ACC112 (cell line): Measurements from ENCODE around the gene TNNI3K.

ENCODE experiments used
- H2AFZ ChIP-seq: fragments of 200-600 bp; sonication (generic); one replicate; pipeline ENCODE4 v1.6.0; 2017; ENCODE audit warnings: antibody characterized with exemption, low read length; ENCODE audit not compliant: unreplicated experiment
- H3K27ac ChIP-seq: fragments of 200-600 bp; sonication (generic); 2 replicates; pipeline ENCODE4 v1.5.1; 2014; ENCODE audit warnings: low read depth, mild to moderate bottlenecking, antibody characterized with exemption, low read length, moderate library complexity
- H3K27me3 ChIP-seq: fragments of 200-600 bp; sonication (generic); 2 replicates; pipeline ENCODE4 v1.6.1; 2014; ENCODE audit warnings: mild to moderate bottlenecking, antibody characterized with exemption, low read length, moderate library complexity, mixed read lengths; ENCODE audit not compliant: insufficient read depth
- H3K36me3 ChIP-seq: fragments of 200-600 bp; sonication (generic); 2 replicates; pipeline ENCODE4 v1.6.1; 2016; ENCODE audit warnings: mild to moderate bottlenecking, antibody characterized with exemption, low read length, moderate library complexity, mixed read lengths; ENCODE audit not compliant: insufficient read depth
- H3K4me1 ChIP-seq: fragments of 200-600 bp; sonication (generic); one replicate; pipeline ENCODE4 v1.6.1; 2016; ENCODE audit warnings: low read length, mixed read lengths; ENCODE audit not compliant: insufficient read depth, unreplicated experiment, control insufficient read depth
- H3K4me3 ChIP-seq: fragments of 200-600 bp; sonication (generic); 2 replicates; pipeline ENCODE4 v1.5.1; 2014; ENCODE audit warnings: mild to moderate bottlenecking, low read depth, low read length
- H3K79me2 ChIP-seq: fragments of 200-600 bp; sonication (generic); one replicate; pipeline ENCODE4 v1.6.0; 2016; ENCODE audit warnings: low read length; ENCODE audit not compliant: control insufficient read depth, unreplicated experiment, insufficient read depth

The TNNI3K gene

DNA sequence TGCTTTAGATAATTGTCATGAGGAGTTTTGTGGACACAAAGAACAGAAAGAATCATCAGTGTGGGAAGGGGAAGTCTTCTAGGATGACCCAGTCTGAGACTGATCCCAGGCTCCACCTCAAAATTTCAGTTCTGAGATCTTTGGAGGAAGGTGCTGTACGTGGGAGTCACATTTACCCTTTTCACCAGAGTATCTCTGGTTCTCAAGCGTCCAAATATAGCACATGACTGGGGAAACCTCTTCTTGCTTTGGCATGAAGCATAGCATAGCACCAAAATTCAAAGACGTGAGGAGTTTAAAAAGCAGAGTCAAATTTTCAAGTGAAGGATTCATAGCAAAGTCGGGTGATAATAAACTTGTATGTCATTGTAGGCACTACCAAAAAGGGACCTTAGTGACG lies 180.7 kb downstream of the TNNI3K start:
- Histone ChIP-seq H3K79me2 (no peaks in the 10 kb centered on the region), H2AFZ (no peak overlapping the region), H3K4me1 (no peaks in the 10 kb centered on the region), H3K36me3 (no peaks in the 10 kb centered on the region), H3K27me3 (no peaks in the 10 kb centered on the region), H3K27ac (no peak overlapping the region), H3K4me3 (no peak overlapping the region)

- Histone ChIP-seq H3K27ac (no peak overlapping the region), H3K4me1 (no peaks in the 10 kb centered on the region), H3K79me2 (no peaks in the 10 kb centered on the region), H2AFZ (no peak overlapping the region), H3K27me3 (no peaks in the 10 kb centered on the region), H3K36me3 (no peaks in the 10 kb centered on the region), H3K4me3 (no peak overlapping the region)
Observed at GRCh38 chr1:74419611-74420010, 184.4 kb downstream of the TNNI3K start.

DNA sequence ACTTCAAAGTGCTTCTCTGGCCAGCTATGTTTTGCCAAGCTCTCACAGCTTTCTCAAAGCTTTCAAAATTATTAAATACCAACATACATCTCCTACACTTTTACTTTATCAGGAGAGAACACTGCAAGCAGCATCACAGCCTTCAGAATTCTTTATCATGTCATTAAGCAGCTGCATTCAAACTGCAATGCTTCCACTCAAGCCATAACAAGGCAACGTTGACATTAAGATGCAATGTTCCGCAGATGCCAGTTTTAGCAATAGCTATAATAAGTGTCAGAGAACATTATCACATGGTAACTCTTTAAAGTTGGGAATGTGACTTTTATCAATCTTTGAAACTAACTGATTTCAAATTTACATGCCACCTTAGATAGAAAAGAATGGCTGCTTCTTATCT lies 185.3 kb downstream of the TNNI3K start:
- no peak overlapping the region for H3K27ac ChIP-seq
- H3K27me3 ChIP-seq: no peaks in the 10 kb centered on the region
- H3K4me3 ChIP-seq: no peak overlapping the region
- no peak overlapping the region for H2AFZ ChIP-seq
- H3K79me2 ChIP-seq: no peaks in the 10 kb centered on the region
- H3K36me3 ChIP-seq: no peaks in the 10 kb centered on the region
- no peaks in the 10 kb centered on the region for H3K4me1 ChIP-seq

DNA sequence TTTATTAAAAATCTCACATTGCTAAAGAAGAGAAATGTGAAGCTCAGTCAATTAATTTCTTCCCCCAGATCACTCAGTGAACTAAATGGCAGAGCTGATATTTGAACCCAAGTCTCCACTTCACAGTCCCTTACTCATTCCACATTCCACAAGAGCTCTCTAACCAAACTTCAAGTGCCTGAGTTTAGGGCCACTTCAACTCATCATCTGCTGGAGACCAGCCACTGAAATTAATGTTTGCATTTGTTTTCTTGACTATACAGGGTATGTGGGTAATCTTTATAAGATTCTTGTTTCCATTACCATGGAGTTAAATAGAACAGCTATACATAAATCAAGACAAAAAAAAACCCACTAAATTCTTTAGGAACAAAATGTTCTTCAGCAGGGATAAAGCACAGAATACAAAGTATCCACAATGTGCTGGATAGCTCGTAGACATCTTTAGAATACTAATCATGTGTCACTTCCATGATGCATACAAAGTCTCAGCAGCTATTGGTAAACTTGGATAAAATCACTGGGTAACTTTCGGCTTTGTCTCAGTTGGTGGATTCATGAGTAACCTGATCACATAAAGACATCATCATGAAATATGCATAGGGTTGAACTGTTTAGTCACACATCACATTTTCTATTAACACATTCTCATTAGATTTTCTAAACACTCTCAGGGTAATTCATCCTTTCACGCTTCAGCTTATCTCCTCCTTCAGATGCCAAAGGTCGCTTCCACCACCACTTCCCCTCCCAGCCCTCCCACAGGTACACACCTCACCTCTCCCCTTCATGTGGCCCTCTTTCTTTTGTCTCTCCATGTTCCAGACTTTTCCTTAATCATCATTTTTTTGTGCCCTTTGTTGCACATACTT lies 187.5 kb downstream of the TNNI3K start:
- Histone ChIP-seq H3K27me3 (no peaks in the 10 kb centered on the region), H3K79me2 (no peaks in the 10 kb centered on the region), H3K27ac (no peak overlapping the region), H2AFZ (no peak overlapping the region), H3K4me1 (no peaks in the 10 kb centered on the region), H3K4me3 (no peak overlapping the region), H3K36me3 (no peaks in the 10 kb centered on the region)

- no peak overlapping the region for H2AFZ ChIP-seq
- H3K4me1 ChIP-seq: no peaks in the 10 kb centered on the region
- H3K27me3 ChIP-seq: no peaks in the 10 kb centered on the region
- H3K4me3 ChIP-seq: no peak overlapping the region
- no peaks in the 10 kb centered on the region for H3K36me3 ChIP-seq
- no peak overlapping the region for H3K27ac ChIP-seq
- no peaks in the 10 kb centered on the region for H3K79me2 ChIP-seq
Observed at GRCh38 chr1:74423471-74423870, 188.3 kb downstream of the TNNI3K start.

DNA sequence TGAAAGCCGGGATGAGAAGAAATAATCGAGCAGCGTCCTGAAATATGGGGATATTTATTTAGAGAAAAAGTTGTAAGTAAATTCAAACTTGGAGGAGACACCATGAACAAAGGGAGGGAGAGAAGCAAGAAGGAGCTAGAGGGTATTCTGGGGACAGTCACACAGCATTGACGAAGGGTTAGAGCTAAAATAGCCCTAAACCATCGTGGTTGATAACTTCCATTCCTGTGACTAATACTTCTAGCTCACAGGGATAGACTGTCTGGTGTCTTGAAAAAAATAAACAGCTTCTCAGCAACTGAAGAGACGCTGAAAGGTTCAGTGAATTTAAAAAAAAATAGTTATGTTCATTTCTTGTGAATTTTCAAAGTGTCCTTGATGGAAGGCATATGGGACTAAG lies 190.5 kb downstream of the TNNI3K start:
- Histone ChIP-seq H3K27me3 (no peaks in the 10 kb centered on the region), H3K27ac (no peak overlapping the region), H3K79me2 (no peaks in the 10 kb centered on the region), H3K4me1 (no peaks in the 10 kb centered on the region), H3K36me3 (no peaks in the 10 kb centered on the region), H2AFZ (peak overlapping the region; percentile 6), H3K4me3 (no peak overlapping the region)

GRCh38 chr1:74426208-74426937 lies 191.2 kb downstream of the TNNI3K start:
- no peak overlapping the region for H3K4me3 ChIP-seq
- H3K27ac ChIP-seq: no peak overlapping the region
- no peaks in the 10 kb centered on the region for H3K36me3 ChIP-seq
- H3K27me3 ChIP-seq: no peaks in the 10 kb centered on the region
- H3K4me1 ChIP-seq: no peaks in the 10 kb centered on the region
- no peaks in the 10 kb centered on the region for H3K79me2 ChIP-seq
- no peak overlapping the region for H2AFZ ChIP-seq

DNA sequence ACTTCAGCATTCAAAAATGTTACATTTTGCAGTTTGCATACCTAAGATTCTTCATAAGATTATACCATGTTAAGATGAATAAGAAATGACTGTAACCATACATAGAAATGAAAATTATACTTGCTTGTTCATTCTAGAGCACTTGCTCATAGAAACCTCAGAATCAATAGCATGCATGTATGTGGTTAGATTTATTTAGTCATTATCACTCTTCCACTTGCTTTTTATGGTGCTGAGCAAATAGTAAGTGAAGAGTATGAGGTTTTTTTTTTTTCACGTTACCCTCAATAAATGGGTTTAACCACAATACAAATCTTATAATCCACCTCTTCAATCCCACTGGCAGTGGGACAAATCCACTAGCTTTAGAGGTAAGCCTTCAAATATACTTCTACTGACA lies 192.5 kb downstream of the TNNI3K start:
- H3K27ac ChIP-seq: no peak overlapping the region
- H3K4me3 ChIP-seq: no peak overlapping the region
- no peaks in the 10 kb centered on the region for H3K27me3 ChIP-seq
- no peaks in the 10 kb centered on the region for H3K79me2 ChIP-seq
- no peaks in the 10 kb centered on the region for H3K4me1 ChIP-seq
- no peaks in the 10 kb centered on the region for H3K36me3 ChIP-seq
- no peak overlapping the region for H2AFZ ChIP-seq

GRCh38 chr1:74429580-74429979 lies 194.4 kb downstream of the TNNI3K start:
- Histone ChIP-seq H3K27ac (no peak overlapping the region), H3K79me2 (no peaks in the 10 kb centered on the region), H3K27me3 (no peaks in the 10 kb centered on the region), H3K4me3 (no peak overlapping the region), H3K4me1 (no peaks in the 10 kb centered on the region), H3K36me3 (no peaks in the 10 kb centered on the region), H2AFZ (no peak overlapping the region)

DNA sequence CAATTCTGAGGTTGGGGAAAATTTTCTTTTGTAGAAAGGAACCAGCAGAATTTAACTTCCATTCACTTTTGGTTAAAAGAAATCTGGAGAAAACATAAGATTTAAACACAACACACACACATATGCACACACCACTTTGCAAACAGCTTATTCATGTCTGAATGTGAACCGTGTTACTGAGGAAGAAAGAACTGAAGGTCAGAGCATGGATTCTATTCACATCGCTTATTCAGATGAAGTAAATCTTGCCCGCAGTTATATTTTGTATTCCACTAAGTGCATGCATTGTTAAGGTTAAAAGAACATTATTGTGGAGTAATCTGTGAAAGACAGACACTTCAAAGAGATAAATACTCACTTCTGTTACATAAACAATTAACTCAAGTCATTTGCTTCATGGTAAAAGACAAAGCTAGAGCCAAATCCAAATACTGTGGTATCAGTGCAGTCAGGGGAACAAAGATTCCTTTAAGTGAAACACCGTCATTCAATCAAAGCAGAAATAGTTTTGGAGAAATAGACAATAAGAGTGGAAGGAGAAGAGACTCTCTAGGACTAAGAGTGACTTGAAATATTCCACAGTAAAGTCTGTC lies 195.3 kb downstream of the TNNI3K start:
- Histone ChIP-seq H3K27me3 (no peaks in the 10 kb centered on the region), H3K4me3 (no peak overlapping the region), H3K36me3 (no peaks in the 10 kb centered on the region), H2AFZ (no peak overlapping the region), H3K27ac (no peak overlapping the region), H3K79me2 (no peaks in the 10 kb centered on the region), H3K4me1 (no peaks in the 10 kb centered on the region)
